A673 (cell line): ENCODE results near the gene NAT9. TPM values are rescaled to one million over a fixed set of nuclear protein-coding genes. Genes with fewer than 3 reads are reported as not detected.

ENCODE experiments used
- BruUV-seq: library from RNA; stranded (reverse); fragments of 400-500 nt; replicated peaks from 2 replicates; lab custom pipeline; 2021; lab: Mats Ljungman, UMichigan
- CTCF ChIA-PET: fragments of 300-600 bp; sonication (Branson Sonifier 250); formaldehyde crosslinking; loops from one replicate; lab custom pipeline; 2022; ENCODE audit warnings: antibody characterized with exemption; lab: Charles Lee
- POLR2A ChIA-PET: fragments of 300-600 bp; sonication (Branson Sonifier 250); formaldehyde crosslinking; loops from one replicate; lab custom pipeline; 2022; ENCODE audit warnings: antibody characterized with exemption; ENCODE audit not compliant: low non-redundant PET; lab: Charles Lee
- DNase-seq: peaks from one replicate; pipeline ENCODE4 v3.0.0-alpha.2; 2015; ENCODE audit warnings: low spot score
- H3K27ac ChIP-seq: fragments of 200-600 bp; sonication (generic); 2 replicates; pipeline ENCODE4 v1.5.1; 2016; ENCODE audit warnings: mixed run types, low read depth, mild to moderate bottlenecking, mixed read lengths, antibody characterized with exemption, low read length; ENCODE audit not compliant: poor library complexity, severe bottlenecking
- H3K27me3 ChIP-seq: fragments of 200-600 bp; sonication (generic); replicated peaks from 2 replicates; pipeline ENCODE4 v1.6.1; 2017; ENCODE audit warnings: mixed run types, low read depth, mild to moderate bottlenecking, mixed read lengths, antibody characterized with exemption, low read length; ENCODE audit not compliant: insufficient read depth, poor library complexity
- H3K36me3 ChIP-seq: fragments of 200-600 bp; sonication (generic); 2 replicates; pipeline ENCODE4 v1.6.1; 2016; ENCODE audit warnings: mixed run types, mild to moderate bottlenecking, mixed read lengths, antibody characterized with exemption, low read length; ENCODE audit not compliant: insufficient read depth, poor library complexity, severe bottlenecking
- H3K4me1 ChIP-seq: fragments of 200-600 bp; sonication (generic); 2 replicates; pipeline ENCODE4 v1.6.1; 2017; ENCODE audit warnings: mixed run types, mild to moderate bottlenecking, mixed read lengths, antibody characterized with exemption, low read length; ENCODE audit not compliant: insufficient read depth, poor library complexity, severe bottlenecking
- H3K4me3 ChIP-seq: fragments of 200-600 bp; sonication (generic); 2 replicates; pipeline ENCODE4 v1.5.1; 2016; ENCODE audit warnings: low read depth, mixed run types, mild to moderate bottlenecking, mixed read lengths, low read length; ENCODE audit not compliant: poor library complexity, severe bottlenecking
- H3K9me3 ChIP-seq: fragments of 200-600 bp; sonication (generic); 2 replicates; pipeline ENCODE4 v1.6.1; 2016; ENCODE audit warnings: mixed run types, low read depth, mild to moderate bottlenecking, mixed read lengths, antibody characterized with exemption, low read length; ENCODE audit not compliant: poor library complexity, severe bottlenecking
- EZH2 ChIP-seq: fragments of 200-600 bp; sonication (generic); IDR thresholded peaks from 2 replicates; pipeline ENCODE4 v1.6.1; 2017; ENCODE audit warnings: borderline replicate concordance, low read depth, mild to moderate bottlenecking, mixed read lengths, antibody characterized with exemption, low read length; ENCODE audit not compliant: poor library complexity, severe bottlenecking
- intact Hi-C: fragments of 100-400 bp; cut with micrococcal nuclease; formaldehyde crosslinking; loops from one replicate; pipeline ENCODE4 v1.10.0; 2022; ENCODE audit not compliant: unreplicated experiment
- total RNA-seq: library from RNA; stranded (reverse); gene quantifications from 2 replicates; pipeline ENCODE4 v1.2.3, GENCODE V29; 2021
- TF ChIP-seq, protein P1 (sequence below): fragments of 300-800, 200-600 bp; sonication (generic); conservative IDR thresholded peaks from 2 replicates; pipeline ENCODE4 v1.5.1; 2017; ENCODE audit warnings: low read depth, mild to moderate bottlenecking, antibody characterized with exemption, low read length, moderate library complexity, mixed read lengths

The NAT9 gene
- total RNA-seq, 1 experiment from 2014 or later, result 60.6 TPM

DNA sequence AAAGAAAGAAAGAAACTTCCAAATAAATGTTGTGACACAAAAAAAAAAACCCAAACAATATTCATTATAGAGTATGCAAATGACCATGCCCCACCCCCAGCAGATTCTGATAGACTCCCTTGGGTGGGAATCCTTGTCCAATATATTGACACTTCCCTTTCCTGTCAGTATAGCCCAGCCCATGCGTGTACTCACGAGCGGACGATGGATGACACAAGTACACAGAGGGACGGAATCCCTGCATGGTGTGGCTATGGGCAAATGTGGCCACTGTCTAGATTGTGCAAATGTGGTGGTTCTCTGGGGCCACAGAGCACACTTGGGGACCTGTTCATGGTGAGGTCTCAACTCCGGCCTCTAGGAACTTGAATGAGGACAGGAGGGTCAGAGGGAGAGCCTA, 36.0 kb downstream of the NAT9 start:
- no peak for DNase-seq
- H3K4me3 ChIP-seq, result no peak overlapping the region
- no peak for TF ChIP-seq EZH2
- TF ChIP-seq, protein P1, sequence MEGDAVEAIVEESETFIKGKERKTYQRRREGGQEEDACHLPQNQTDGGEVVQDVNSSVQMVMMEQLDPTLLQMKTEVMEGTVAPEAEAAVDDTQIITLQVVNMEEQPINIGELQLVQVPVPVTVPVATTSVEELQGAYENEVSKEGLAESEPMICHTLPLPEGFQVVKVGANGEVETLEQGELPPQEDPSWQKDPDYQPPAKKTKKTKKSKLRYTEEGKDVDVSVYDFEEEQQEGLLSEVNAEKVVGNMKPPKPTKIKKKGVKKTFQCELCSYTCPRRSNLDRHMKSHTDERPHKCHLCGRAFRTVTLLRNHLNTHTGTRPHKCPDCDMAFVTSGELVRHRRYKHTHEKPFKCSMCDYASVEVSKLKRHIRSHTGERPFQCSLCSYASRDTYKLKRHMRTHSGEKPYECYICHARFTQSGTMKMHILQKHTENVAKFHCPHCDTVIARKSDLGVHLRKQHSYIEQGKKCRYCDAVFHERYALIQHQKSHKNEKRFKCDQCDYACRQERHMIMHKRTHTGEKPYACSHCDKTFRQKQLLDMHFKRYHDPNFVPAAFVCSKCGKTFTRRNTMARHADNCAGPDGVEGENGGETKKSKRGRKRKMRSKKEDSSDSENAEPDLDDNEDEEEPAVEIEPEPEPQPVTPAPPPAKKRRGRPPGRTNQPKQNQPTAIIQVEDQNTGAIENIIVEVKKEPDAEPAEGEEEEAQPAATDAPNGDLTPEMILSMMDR, result no peak
- POLR2A ChIA-PET, result no interaction called here
- peaks cover 20% of the 10 kb centered on the region for H3K4me1 ChIP-seq
- H3K9me3 ChIP-seq, result no peaks in the 10 kb centered on the region
- no peak overlapping the region for H3K27ac ChIP-seq
- CTCF ChIA-PET, result no interaction called here
- no peaks in the 10 kb centered on the region for H3K36me3 ChIP-seq
- H3K27me3 ChIP-seq, result peaks cover 44% of the 10 kb centered on the region
- BruUV-seq, result no TSS peak
- intact Hi-C loops, result loop anchor here (5.0 to 10.0 kb wide), 2 partner anchors 37 to 215 kb away; partner anchors contain the start of gene NAT9

DNA sequence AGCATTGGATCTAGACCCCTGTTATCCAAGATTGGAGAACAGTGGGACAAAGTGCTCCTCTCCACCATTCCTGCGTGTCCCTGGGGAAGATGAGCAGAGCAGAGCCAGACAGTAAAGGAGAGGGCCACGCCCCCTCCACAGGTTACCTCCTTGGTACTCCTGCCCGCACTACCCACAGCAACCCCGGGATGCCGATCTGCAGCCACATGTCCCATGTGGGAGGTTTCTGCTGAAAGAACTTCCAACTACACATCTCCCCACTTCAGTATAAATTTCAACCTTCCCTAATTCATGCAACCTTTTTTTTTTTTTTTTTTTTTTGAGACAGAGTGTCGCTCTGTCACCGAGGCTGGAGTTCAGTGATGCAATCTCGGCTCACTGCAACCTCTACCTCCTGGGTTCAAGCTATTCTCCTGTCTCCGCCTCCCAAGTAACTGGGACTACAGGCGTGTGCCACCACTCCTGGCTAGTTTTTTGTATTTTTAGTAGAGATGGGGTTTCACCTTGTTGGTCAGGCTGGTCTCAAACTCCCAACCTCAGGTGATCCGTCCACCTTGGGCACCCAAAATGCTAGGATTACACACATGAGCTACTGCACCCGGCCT, 36.8 kb downstream of the NAT9 start:
- peaks cover 16% of the 10 kb centered on the region for H3K4me1 ChIP-seq
- H3K36me3 ChIP-seq, result no peaks in the 10 kb centered on the region
- intact Hi-C loops, result no loop called here
- no peak overlapping the region for H3K27ac ChIP-seq
- no peaks in the 10 kb centered on the region for H3K9me3 ChIP-seq
- POLR2A ChIA-PET, result no interaction called here
- TF ChIP-seq, protein P1, result no peak
- TF ChIP-seq EZH2, result no peak
- no peak overlapping the region for H3K4me3 ChIP-seq
- H3K27me3 ChIP-seq, result peaks cover 52% of the 10 kb centered on the region
- CTCF ChIA-PET, result no interaction called here
- no peak for DNase-seq
- no TSS peak for BruUV-seq

DNA sequence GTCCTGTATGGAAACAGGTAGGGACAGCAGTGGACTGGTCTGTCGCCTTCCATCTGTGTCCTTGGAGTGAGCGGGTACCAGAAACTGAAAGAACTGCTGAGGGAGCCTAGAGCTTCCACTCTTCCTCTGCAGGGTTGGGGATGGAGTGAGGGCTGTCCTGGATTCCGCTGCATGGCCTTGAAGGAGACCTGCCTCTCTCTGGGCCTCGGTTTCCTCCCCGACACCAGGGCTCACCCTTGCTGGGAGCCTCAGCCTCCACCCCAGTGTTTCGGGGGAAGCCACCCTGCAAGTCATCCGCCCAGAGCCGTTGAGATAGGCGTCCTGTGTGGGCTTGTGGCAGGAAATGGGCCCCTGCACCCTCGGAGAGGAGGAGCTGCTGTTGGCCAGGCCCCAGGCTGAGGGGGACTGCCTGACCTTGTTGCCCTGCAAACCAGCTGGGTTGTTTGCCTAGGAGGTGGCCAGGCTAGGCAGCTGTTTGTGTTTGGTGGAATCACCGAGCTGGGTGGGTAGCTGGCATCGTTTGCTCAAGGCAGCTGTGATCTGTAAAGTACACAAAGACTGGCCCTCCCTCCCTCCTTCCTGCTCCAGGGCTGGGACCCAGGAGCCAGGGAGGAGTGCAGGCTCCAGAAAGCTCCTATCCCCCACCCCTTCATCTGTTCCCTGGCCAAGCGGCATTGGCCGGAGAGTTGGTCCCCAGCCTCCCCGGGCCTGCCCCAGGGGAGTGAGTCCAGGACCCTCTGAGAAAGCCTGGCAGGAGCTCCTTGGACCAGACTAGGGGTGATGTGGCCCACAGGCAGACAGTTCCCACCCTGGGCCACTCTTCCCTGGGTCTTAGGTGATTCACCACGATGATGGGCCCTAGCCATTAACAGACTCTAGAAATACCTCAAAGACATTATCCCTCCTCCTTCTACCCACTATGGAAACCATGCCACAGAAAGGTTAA, 37.8 kb downstream of the NAT9 start:
- DNase-seq, result no peak
- CTCF ChIA-PET, result interaction anchor here (0.6 to 2.9 kb wide), 3 partner anchors 12 to 359 kb away, joined by 3 to 19 read pairs (median 9); no protein-coding TSS in a partner anchor
- no TSS peak for BruUV-seq
- H3K4me3 ChIP-seq, result peak overlapping the region; percentile 30
- TF ChIP-seq EZH2, result no peak
- TF ChIP-seq, protein P1, result no peak
- peaks cover 62% of the 10 kb centered on the region for H3K27me3 ChIP-seq
- H3K9me3 ChIP-seq, result no peaks in the 10 kb centered on the region
- no peaks in the 10 kb centered on the region for H3K36me3 ChIP-seq
- peaks cover 16% of the 10 kb centered on the region for H3K4me1 ChIP-seq
- H3K27ac ChIP-seq, result no peak overlapping the region
- POLR2A ChIA-PET, result no interaction called here
- intact Hi-C loops, result no loop called here
